ENCODE results near the gene KCTD18. TPM values are rescaled to one million over a fixed set of nuclear protein-coding genes. Genes with fewer than 3 reads are reported as not detected.

Gene KCTD18
- total RNA-seq, 1 donor from 2014 or later, result 11.5 TPM

GRCh38 chr2:200463452-200463851, 46.4 kb downstream of the KCTD18 start:
- H3K36me3 ChIP-seq (ENCODE audit: control insufficient read depth in 3 of 3, insufficient read depth in 3 of 3, low read length in 3 of 3), result peaks cover 0 to 24% (median 3%) of the 10 kb centered on the region in 3 donors
- peaks cover 11 to 15% (median 14%) of the 10 kb centered on the region in 3 donors for H3K4me1 ChIP-seq (ENCODE audit: control insufficient read depth in 3 of 3, insufficient read depth in 3 of 3, low read length in 3 of 3)
- H3K4me3 ChIP-seq (ENCODE audit: low read length in 3 of 3), result no peak overlapping the region
- H3K9me3 ChIP-seq (ENCODE audit: control insufficient read depth in 3 of 3, low read length in 3 of 3), result no peaks in the 10 kb centered on the region
- no peak overlapping the region for H3K27ac ChIP-seq (ENCODE audit: low read depth, low read length)
- no peaks in the 10 kb centered on the region for H3K27me3 ChIP-seq (ENCODE audit: control insufficient read depth in 3 of 3, insufficient read depth in 3 of 3, low read length in 3 of 3)
- no peak overlapping the region for H3K9ac ChIP-seq (ENCODE audit: low read depth in 1 of 3, low read length in 3 of 3)

GRCh38 chr2:200461846-200462710, 47.8 kb downstream of the KCTD18 start:
- no peak overlapping the region for H3K4me3 ChIP-seq (ENCODE audit: low read length in 3 of 3)
- H3K27ac ChIP-seq (ENCODE audit: low read depth, low read length), result no peak overlapping the region
- no peaks in the 10 kb centered on the region for H3K9me3 ChIP-seq (ENCODE audit: control insufficient read depth in 3 of 3, low read length in 3 of 3)
- peaks cover 1 to 4% (median 3%) of the 10 kb centered on the region in 3 donors for H3K4me1 ChIP-seq (ENCODE audit: control insufficient read depth in 3 of 3, insufficient read depth in 3 of 3, low read length in 3 of 3)
- no peak overlapping the region for H3K9ac ChIP-seq (ENCODE audit: low read depth in 1 of 3, low read length in 3 of 3)
- H3K27me3 ChIP-seq (ENCODE audit: control insufficient read depth in 3 of 3, insufficient read depth in 3 of 3, low read length in 3 of 3), result no peaks in the 10 kb centered on the region
- peaks cover 0 to 19% (median 0%) of the 10 kb centered on the region in 3 donors for H3K36me3 ChIP-seq (ENCODE audit: control insufficient read depth in 3 of 3, insufficient read depth in 3 of 3, low read length in 3 of 3)

- Histone ChIP-seq H3K4me1 (ENCODE audit: control insufficient read depth in 3 of 3, insufficient read depth in 3 of 3, low read length in 3 of 3) (peaks cover 9 to 13% (median 11%) of the 10 kb centered on the region in 3 donors), H3K9me3 (ENCODE audit: control insufficient read depth in 3 of 3, low read length in 3 of 3) (no peaks in the 10 kb centered on the region), H3K27ac (ENCODE audit: low read depth, low read length) (no peak overlapping the region), H3K36me3 (ENCODE audit: control insufficient read depth in 3 of 3, insufficient read depth in 3 of 3, low read length in 3 of 3) (peaks cover 0 to 22% (median 0%) of the 10 kb centered on the region in 3 donors), H3K4me3 (ENCODE audit: low read length in 3 of 3) (no peak overlapping the region), H3K9ac (ENCODE audit: low read depth in 1 of 3, low read length in 3 of 3) (no peak overlapping the region), H3K27me3 (ENCODE audit: control insufficient read depth in 3 of 3, insufficient read depth in 3 of 3, low read length in 3 of 3) (no peaks in the 10 kb centered on the region)
Observed at GRCh38 chr2:200459101-200459500, 50.8 kb downstream of the KCTD18 start.

GRCh38 chr2:200456567-200456966, 53.3 kb downstream of the KCTD18 start:
- H3K36me3 ChIP-seq (ENCODE audit: control insufficient read depth in 3 of 3, insufficient read depth in 3 of 3, low read length in 3 of 3), result peaks cover 0 to 13% (median 0%) of the 10 kb centered on the region in 3 donors
- no peak overlapping the region for H3K27ac ChIP-seq (ENCODE audit: low read depth, low read length)
- peaks cover 9 to 13% (median 11%) of the 10 kb centered on the region in 3 donors for H3K4me1 ChIP-seq (ENCODE audit: control insufficient read depth in 3 of 3, insufficient read depth in 3 of 3, low read length in 3 of 3)
- no peak overlapping the region for H3K4me3 ChIP-seq (ENCODE audit: low read length in 3 of 3)
- no peaks in the 10 kb centered on the region for H3K27me3 ChIP-seq (ENCODE audit: control insufficient read depth in 3 of 3, insufficient read depth in 3 of 3, low read length in 3 of 3)
- no peak overlapping the region for H3K9ac ChIP-seq (ENCODE audit: low read depth in 1 of 3, low read length in 3 of 3)
- no peaks in the 10 kb centered on the region for H3K9me3 ChIP-seq (ENCODE audit: control insufficient read depth in 3 of 3, low read length in 3 of 3)

GRCh38 chr2:200455958-200456421, 53.9 kb downstream of the KCTD18 start:
- Histone ChIP-seq H3K4me1 (ENCODE audit: control insufficient read depth in 3 of 3, insufficient read depth in 3 of 3, low read length in 3 of 3) (peaks cover 9 to 13% (median 11%) of the 10 kb centered on the region in 3 donors), H3K27ac (ENCODE audit: low read depth, low read length) (no peak overlapping the region), H3K27me3 (ENCODE audit: control insufficient read depth in 3 of 3, insufficient read depth in 3 of 3, low read length in 3 of 3) (no peaks in the 10 kb centered on the region), H3K9ac (ENCODE audit: low read depth in 1 of 3, low read length in 3 of 3) (no peak overlapping the region), H3K4me3 (ENCODE audit: low read length in 3 of 3) (no peak overlapping the region), H3K36me3 (ENCODE audit: control insufficient read depth in 3 of 3, insufficient read depth in 3 of 3, low read length in 3 of 3) (peaks cover 0 to 11% (median 0%) of the 10 kb centered on the region in 3 donors), H3K9me3 (ENCODE audit: control insufficient read depth in 3 of 3, low read length in 3 of 3) (no peaks in the 10 kb centered on the region)

GRCh38 chr2:200454927-200455801, 54.7 kb downstream of the KCTD18 start:
- Histone ChIP-seq H3K36me3 (ENCODE audit: control insufficient read depth in 3 of 3, insufficient read depth in 3 of 3, low read length in 3 of 3) (peaks cover 0 to 12% (median 0%) of the 10 kb centered on the region in 3 donors), H3K27ac (ENCODE audit: low read depth, low read length) (no peak overlapping the region), H3K27me3 (ENCODE audit: control insufficient read depth in 3 of 3, insufficient read depth in 3 of 3, low read length in 3 of 3) (no peaks in the 10 kb centered on the region), H3K9me3 (ENCODE audit: control insufficient read depth in 3 of 3, low read length in 3 of 3) (no peaks in the 10 kb centered on the region), H3K9ac (ENCODE audit: low read depth in 1 of 3, low read length in 3 of 3) (no peak overlapping the region), H3K4me1 (ENCODE audit: control insufficient read depth in 3 of 3, insufficient read depth in 3 of 3, low read length in 3 of 3) (peaks cover 9 to 13% (median 11%) of the 10 kb centered on the region in 3 donors), H3K4me3 (ENCODE audit: low read length in 3 of 3) (no peak overlapping the region)

- H3K9ac ChIP-seq (ENCODE audit: low read depth in 1 of 3, low read length in 3 of 3), result no peak overlapping the region
- no peaks in the 10 kb centered on the region for H3K27me3 ChIP-seq (ENCODE audit: control insufficient read depth in 3 of 3, insufficient read depth in 3 of 3, low read length in 3 of 3)
- H3K27ac ChIP-seq (ENCODE audit: low read depth, low read length), result no peak overlapping the region
- no peaks in the 10 kb centered on the region for H3K9me3 ChIP-seq (ENCODE audit: control insufficient read depth in 3 of 3, low read length in 3 of 3)
- H3K4me1 ChIP-seq (ENCODE audit: control insufficient read depth in 3 of 3, insufficient read depth in 3 of 3, low read length in 3 of 3), result peaks cover 9 to 13% (median 11%) of the 10 kb centered on the region in 3 donors
- H3K36me3 ChIP-seq (ENCODE audit: control insufficient read depth in 3 of 3, insufficient read depth in 3 of 3, low read length in 3 of 3), result peaks cover 0 to 9% (median 0%) of the 10 kb centered on the region in 3 donors
- no peak overlapping the region for H3K4me3 ChIP-seq (ENCODE audit: low read length in 3 of 3)
Observed at GRCh38 chr2:200453853-200454534, 55.9 kb downstream of the KCTD18 start.

- no peak overlapping the region for H3K27ac ChIP-seq (ENCODE audit: low read depth, low read length)
- H3K9ac ChIP-seq (ENCODE audit: low read depth in 1 of 3, low read length in 3 of 3), result no peak overlapping the region
- H3K4me3 ChIP-seq (ENCODE audit: low read length in 3 of 3), result no peak overlapping the region
- H3K9me3 ChIP-seq (ENCODE audit: control insufficient read depth in 3 of 3, low read length in 3 of 3), result no peaks in the 10 kb centered on the region
- peaks cover 9 to 13% (median 11%) of the 10 kb centered on the region in 3 donors for H3K4me1 ChIP-seq (ENCODE audit: control insufficient read depth in 3 of 3, insufficient read depth in 3 of 3, low read length in 3 of 3)
- peaks cover 0 to 8% (median 0%) of the 10 kb centered on the region in 3 donors for H3K36me3 ChIP-seq (ENCODE audit: control insufficient read depth in 3 of 3, insufficient read depth in 3 of 3, low read length in 3 of 3)
- H3K27me3 ChIP-seq (ENCODE audit: control insufficient read depth in 3 of 3, insufficient read depth in 3 of 3, low read length in 3 of 3), result no peaks in the 10 kb centered on the region
Observed at GRCh38 chr2:200453142-200453852, 56.6 kb downstream of the KCTD18 start.

GRCh38 chr2:200452377-200452776, 57.5 kb downstream of the KCTD18 start:
- Histone ChIP-seq H3K27ac (ENCODE audit: low read depth, low read length) (no peak overlapping the region), H3K27me3 (ENCODE audit: control insufficient read depth in 3 of 3, insufficient read depth in 3 of 3, low read length in 3 of 3) (no peaks in the 10 kb centered on the region), H3K4me3 (ENCODE audit: low read length in 3 of 3) (no peak overlapping the region), H3K9me3 (ENCODE audit: control insufficient read depth in 3 of 3, low read length in 3 of 3) (no peaks in the 10 kb centered on the region), H3K4me1 (ENCODE audit: control insufficient read depth in 3 of 3, insufficient read depth in 3 of 3, low read length in 3 of 3) (peaks cover 9 to 13% (median 11%) of the 10 kb centered on the region in 3 donors), H3K9ac (ENCODE audit: low read depth in 1 of 3, low read length in 3 of 3) (no peak overlapping the region), H3K36me3 (ENCODE audit: control insufficient read depth in 3 of 3, insufficient read depth in 3 of 3, low read length in 3 of 3) (peaks cover 0 to 8% (median 0%) of the 10 kb centered on the region in 3 donors)

All from skeletal muscle tissue (tissue), 4 donors.